Progenitor cell of endocrine pancreas (in vitro differentiated cells): ENCODE data around the gene C14orf132. TPM values are rescaled to one million over a fixed set of nuclear protein-coding genes. Genes with fewer than 3 reads are reported as not detected.

Source experiments
- DNase-seq: peaks from one replicate; pipeline ENCODE4 v3.0.0; 2021; ENCODE audit warnings: low spot score; ENCODE audit not compliant: unreplicated experiment
- H3K27ac Mint-ChIP-seq: 2 replicates; pipeline ENCODE4 v1.8.0; 2021; ENCODE audit warnings: mild to moderate bottlenecking, moderate library complexity, mixed read lengths
- H3K27me3 Mint-ChIP-seq: 2 replicates; pipeline ENCODE4 v1.8.0; 2021; ENCODE audit warnings: mixed read lengths
- H3K36me3 Mint-ChIP-seq: 2 replicates; pipeline ENCODE4 v1.8.0; 2022; ENCODE audit warnings: mixed read lengths; ENCODE audit not compliant: insufficient read depth
- H3K4me1 Mint-ChIP-seq: 2 replicates; pipeline ENCODE4 v1.8.0; 2021; ENCODE audit warnings: low read depth, mixed read lengths
- H3K4me3 Mint-ChIP-seq: 2 replicates; pipeline ENCODE4 v1.8.0; 2021; ENCODE audit warnings: low read depth, mild to moderate bottlenecking, moderate library complexity, mixed read lengths
- H3K9me3 Mint-ChIP-seq: 2 replicates; pipeline ENCODE4 v1.8.0; 2021; ENCODE audit warnings: low read depth, mixed read lengths
- total RNA-seq: library from RNA; stranded (reverse); gene quantifications from 2 replicates; pipeline ENCODE4 v1.2.1, GENCODE V29; 2021
- TF ChIP-seq, protein P1 (sequence below): fragments of 200-600 bp; sonication (generic); IDR thresholded peaks from one replicate; pipeline ENCODE4 v1.5.0; 2021; ENCODE audit warnings: antibody characterized with exemption, mild to moderate bottlenecking; ENCODE audit not compliant: unreplicated experiment

C14orf132 gene
- total RNA-seq, 1 donor from 2014 or later: 58.3 TPM

DNA sequence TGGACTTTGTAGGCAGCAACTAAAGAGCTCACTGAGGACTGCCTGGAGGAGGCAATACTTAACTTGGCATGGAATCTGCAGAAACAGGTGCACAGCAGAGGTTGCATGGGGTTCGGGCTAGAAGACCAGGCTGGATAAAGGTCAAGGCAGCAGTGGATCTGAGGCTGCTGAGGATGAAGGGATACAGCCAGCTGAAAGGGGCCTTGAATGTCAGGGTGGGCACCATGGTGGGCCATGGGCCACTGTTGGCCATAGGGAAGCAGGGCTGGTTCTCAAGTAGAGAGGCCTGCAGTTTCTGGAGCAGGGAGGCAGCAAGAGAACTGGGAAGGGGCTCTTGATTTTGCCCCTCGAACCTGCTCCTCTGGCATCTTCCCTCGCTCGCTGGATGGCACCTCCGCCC, 55.5 kb downstream of the C14orf132 start:
- H3K4me1 Mint-ChIP-seq: peaks cover 25% of the 10 kb centered on the region
- DNase-seq: no peak
- no peaks in the 10 kb centered on the region for H3K27me3 Mint-ChIP-seq
- no peaks in the 10 kb centered on the region for H3K36me3 Mint-ChIP-seq
- H3K27ac Mint-ChIP-seq: no peak overlapping the region
- TF ChIP-seq, protein P1, sequence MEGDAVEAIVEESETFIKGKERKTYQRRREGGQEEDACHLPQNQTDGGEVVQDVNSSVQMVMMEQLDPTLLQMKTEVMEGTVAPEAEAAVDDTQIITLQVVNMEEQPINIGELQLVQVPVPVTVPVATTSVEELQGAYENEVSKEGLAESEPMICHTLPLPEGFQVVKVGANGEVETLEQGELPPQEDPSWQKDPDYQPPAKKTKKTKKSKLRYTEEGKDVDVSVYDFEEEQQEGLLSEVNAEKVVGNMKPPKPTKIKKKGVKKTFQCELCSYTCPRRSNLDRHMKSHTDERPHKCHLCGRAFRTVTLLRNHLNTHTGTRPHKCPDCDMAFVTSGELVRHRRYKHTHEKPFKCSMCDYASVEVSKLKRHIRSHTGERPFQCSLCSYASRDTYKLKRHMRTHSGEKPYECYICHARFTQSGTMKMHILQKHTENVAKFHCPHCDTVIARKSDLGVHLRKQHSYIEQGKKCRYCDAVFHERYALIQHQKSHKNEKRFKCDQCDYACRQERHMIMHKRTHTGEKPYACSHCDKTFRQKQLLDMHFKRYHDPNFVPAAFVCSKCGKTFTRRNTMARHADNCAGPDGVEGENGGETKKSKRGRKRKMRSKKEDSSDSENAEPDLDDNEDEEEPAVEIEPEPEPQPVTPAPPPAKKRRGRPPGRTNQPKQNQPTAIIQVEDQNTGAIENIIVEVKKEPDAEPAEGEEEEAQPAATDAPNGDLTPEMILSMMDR: no peak
- no peak overlapping the region for H3K4me3 Mint-ChIP-seq
- H3K9me3 Mint-ChIP-seq: no peaks in the 10 kb centered on the region

DNA sequence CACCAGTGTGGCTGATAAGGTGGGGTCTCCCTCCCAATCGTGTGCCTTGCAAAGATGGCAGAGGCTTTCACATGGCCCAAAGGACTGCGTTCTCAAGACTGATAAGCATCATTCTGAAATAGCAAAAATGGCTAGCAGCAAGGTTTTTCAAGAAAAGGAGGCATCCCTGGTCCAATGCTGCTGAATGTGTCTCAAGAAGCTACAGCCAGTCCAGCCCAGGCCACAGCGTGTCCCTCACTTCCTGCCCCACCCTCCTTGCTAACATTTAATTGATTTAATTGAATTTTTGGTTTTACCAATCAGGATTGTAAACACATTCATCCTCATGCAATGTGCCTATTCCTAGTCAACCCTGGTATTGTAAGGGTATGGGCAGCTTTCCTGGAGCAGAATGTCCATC, 55.9 kb downstream of the C14orf132 start:
- DNase-seq: no peak
- Mint-ChIP-seq H3K4me3 (no peak overlapping the region), H3K27ac (no peak overlapping the region), H3K27me3 (no peaks in the 10 kb centered on the region), H3K9me3 (no peaks in the 10 kb centered on the region), H3K4me1 (peaks cover 25% of the 10 kb centered on the region), H3K36me3 (no peaks in the 10 kb centered on the region)
- TF ChIP-seq, protein P1: no peak

DNA sequence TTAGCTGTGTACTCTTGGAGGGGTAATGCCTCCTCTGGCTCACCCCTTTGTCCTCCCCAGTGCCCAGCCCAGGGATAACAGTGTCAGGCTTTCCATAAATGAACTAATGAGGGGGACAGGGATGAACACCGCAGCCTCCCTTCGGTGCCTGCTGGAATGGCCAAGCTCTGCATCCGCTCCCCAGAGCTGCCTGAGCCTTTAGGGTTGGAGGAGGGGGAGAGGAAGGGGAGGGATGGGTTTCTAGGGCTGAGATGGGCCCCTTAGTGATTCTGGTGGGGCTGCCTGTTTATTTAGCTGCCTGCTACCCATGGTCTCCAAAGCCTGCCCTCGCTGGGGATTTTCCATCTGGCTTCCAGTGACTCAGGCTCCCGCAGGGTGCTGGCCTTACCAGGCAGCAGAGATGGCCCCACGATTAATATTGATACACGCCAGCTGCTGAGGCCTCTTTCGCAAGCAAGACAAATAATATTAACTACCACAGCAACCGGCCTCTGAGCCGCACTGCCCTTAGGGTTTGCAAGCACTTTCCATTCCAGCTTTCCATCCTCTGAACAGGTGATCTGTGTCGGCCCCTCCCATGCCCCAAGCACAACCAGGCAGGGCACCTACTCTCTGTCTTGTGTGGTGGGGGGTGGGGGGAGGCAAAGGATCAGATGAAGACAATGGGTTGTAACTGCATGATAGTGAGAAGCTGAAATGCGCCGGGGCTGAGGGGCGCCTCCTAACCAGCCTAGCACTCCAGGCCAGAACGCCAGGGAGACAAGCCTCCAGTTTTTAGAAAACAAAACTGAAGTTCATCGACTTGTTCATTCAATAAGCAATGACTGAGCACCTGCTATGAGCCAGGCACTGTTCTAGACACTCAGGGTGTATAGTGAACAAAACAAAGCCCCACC, 56.7 kb downstream of the C14orf132 start:
- TF ChIP-seq, protein P1: no peak
- DNase-seq: no peak
- H3K9me3 Mint-ChIP-seq: no peaks in the 10 kb centered on the region
- H3K4me3 Mint-ChIP-seq: no peak overlapping the region
- H3K27ac Mint-ChIP-seq: peak overlapping the region; percentile 56
- H3K4me1 Mint-ChIP-seq: peaks cover 25% of the 10 kb centered on the region
- no peaks in the 10 kb centered on the region for H3K27me3 Mint-ChIP-seq
- H3K36me3 Mint-ChIP-seq: no peaks in the 10 kb centered on the region

DNA sequence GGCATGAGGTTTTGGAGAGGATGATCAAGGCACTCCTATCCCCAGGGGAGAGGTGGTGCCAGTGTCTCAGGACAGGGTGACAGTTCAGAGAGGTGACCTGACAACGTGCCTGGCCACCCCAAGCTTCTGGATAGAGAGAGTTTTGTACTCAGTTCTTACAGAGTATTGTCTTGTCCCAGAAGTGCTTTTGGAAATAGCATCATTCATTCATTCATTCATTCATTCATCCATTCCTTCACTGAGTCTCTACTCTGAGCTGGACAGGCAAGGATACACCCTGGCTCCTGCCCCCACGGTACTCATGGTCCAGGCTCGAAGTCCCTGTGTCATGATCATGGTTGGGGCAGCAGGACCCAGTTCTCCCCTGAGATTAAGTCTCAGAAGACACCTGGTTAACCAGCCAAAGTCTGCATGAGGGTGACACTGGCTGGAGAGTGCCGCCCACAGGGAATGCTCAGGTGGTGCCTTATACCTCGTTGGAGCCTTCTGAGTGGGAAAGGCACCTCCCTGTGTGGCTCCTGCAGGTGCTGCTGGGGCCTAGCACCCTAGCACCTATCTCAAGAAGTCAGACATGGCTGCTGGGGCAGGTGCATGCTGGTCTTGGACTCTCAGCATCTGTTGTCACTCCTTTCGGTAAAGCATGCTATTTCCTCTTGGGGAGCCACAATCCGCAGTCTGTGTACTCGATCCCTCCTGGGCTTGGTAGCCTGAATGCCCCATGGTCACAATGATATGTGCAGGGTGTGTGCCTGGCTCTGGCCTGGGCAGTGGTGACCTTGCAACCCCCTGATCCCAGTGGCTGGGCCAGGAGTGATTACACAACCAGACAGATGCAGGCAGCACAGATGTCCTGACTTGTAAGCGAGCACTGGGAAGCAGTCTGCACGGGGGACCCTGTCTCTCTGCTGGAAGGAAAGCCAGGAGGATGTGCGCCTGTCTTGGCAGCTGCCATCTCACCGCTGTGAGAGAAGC, 57.8 kb downstream of the C14orf132 start:
- TF ChIP-seq, protein P1: no peak
- Mint-ChIP-seq H3K27ac (peak overlapping the region; percentile 46), H3K36me3 (no peaks in the 10 kb centered on the region), H3K27me3 (no peaks in the 10 kb centered on the region), H3K9me3 (no peaks in the 10 kb centered on the region), H3K4me1 (peaks cover 25% of the 10 kb centered on the region), H3K4me3 (no peak overlapping the region)
- DNase-seq: no peak

DNA sequence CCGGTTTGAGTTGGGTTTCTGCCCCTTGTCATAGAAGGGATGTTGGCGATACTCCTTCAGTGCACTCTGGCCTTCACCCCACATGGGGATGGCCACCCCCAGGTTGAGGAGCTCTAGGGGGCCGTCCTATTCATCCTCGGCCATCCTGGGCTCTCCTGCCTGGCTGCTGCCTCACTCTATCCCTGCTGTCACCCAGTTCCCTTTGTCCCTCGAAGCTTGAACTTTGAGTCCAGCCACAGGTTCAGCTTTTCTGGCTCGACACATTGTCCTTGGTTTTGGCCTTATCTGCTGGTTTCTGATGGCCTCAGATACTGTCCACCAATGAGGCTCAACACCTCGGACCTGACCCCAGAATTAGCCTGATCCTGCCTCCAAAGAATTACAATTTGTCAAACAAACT, 58.6 kb downstream of the C14orf132 start:
- H3K36me3 Mint-ChIP-seq: no peaks in the 10 kb centered on the region
- no peak overlapping the region for H3K27ac Mint-ChIP-seq
- no peak for DNase-seq
- H3K4me1 Mint-ChIP-seq: peaks cover 25% of the 10 kb centered on the region
- H3K27me3 Mint-ChIP-seq: no peaks in the 10 kb centered on the region
- no peak overlapping the region for H3K4me3 Mint-ChIP-seq
- no peaks in the 10 kb centered on the region for H3K9me3 Mint-ChIP-seq
- TF ChIP-seq, protein P1: no peak
